CD4-positive, alpha-beta T cell treated with Interleukin-17A for 1 hour (primary cell): ENCODE measurements around the gene NEAT1.

Experiments used
- DNase-seq: peaks from one replicate; pipeline ENCODE4 v3.0.0-alpha.2; 2020

The NEAT1 gene

DNA sequence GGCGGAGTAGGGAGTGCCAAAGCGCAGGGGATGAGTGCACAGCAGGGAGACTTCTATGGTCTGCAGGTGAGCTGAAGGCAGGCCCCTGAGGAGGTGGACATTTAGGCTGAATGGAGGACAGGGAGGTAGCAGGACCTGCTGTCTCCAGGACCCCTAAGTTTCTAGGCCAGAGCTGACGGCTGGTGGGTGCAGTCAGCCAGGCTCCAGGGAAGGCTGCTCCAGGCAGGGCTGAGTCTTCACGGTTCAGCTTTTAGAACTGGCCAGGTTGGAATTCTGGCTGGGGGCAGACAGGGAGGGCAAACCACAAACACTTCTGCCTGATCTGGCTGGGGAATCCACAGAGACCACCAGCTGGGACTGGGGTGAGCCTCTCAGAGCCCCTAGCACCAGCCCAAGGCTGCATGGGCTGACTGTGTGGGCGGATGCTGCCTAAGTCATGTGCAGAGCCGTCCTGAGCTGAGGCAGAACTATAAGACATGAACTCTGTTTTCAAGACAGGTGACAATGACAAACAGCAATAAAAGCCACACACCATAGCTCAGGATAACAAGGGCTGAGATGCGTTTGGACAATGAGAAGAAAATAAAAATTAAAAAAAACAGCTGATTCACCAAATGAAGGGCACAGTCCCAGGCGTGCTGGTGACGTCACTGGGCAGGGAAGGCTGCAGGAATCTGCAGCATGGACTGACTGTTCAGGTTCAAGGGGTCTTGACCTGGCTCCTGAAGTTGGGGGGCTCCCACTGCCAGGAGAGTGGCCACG, 65.9 kb downstream of the NEAT1 start:
- no peak for DNase-seq

DNA sequence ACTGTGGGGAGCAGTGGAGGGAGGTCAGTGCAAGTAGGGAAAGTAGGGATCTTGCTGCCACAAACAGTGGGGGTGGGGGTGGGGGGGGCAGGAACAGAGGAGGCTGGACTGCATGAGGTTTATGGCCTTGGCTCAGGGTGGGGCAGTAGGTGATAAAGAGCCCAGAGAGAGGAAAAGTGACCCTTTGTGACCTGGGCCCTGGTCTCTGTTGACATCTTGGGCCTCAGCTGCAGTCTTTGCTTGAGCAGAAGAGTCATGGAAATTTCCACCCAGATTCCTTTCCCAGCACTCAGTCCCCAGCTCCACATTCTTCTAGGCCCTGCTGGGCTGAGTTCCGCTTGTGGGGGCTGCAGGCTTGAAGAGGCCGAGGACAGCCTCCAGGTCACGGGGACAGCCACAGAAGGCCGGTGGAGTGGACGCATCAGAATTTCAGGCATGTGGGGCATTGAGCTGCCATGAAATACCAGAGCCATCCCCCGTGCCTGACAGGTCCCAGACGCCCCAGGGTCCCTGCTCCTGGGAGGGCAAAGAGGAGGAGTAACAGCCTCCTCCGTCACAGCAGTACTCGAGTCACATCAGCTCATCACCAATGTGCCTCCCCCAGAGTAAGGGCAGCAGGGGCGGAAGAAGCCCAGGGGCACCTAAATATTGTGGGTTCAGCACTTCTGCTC, 66.6 kb downstream of the NEAT1 start:
- DNase-seq = no peak

DNA sequence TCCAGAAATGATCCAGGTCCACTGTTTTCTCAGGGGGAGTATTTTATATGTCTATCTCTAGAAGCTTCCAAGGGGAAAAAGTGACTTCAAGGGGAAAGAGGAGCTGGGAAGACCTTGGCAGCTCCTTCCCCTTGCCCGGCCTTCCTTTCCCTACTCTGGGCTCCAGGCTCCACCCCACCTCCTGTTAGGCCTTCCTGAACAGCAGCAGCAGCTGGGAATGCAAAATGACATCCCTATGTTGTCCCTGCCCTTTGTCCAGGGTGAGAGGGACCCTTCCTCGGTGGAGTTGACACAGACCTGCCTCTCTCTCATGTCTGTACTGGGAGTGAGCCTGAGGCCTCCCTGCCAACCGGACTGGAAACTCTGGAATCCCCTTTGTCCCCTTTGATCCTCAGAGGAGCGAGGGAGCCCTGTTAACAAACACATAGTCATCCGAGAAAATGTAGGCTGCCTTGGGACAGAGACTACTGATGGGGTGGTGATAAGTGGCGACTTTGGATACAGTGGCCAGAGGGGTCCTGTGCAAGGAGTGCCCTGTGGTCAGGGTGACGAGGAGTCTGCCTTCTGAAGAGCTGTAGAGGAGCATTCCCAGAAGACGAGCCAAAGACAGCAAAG, 67.2 kb downstream of the NEAT1 start:
- no peak for DNase-seq

DNA sequence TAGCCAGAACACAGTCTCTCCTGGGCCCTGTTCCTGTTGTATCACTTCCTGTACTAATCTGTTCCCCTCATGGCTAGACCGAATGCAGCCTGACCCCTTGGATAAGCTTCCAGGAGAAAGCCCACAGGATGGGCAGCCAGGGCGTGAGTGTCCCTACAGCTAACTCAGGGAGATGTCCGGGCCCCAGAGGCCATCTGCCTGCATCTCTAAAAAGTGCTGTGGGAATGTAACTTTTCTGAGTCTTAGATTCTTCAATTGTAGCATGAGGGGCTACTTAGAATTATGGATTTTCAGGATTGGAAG, 68.5 kb downstream of the NEAT1 start:
- DNase-seq = no peak

DNA sequence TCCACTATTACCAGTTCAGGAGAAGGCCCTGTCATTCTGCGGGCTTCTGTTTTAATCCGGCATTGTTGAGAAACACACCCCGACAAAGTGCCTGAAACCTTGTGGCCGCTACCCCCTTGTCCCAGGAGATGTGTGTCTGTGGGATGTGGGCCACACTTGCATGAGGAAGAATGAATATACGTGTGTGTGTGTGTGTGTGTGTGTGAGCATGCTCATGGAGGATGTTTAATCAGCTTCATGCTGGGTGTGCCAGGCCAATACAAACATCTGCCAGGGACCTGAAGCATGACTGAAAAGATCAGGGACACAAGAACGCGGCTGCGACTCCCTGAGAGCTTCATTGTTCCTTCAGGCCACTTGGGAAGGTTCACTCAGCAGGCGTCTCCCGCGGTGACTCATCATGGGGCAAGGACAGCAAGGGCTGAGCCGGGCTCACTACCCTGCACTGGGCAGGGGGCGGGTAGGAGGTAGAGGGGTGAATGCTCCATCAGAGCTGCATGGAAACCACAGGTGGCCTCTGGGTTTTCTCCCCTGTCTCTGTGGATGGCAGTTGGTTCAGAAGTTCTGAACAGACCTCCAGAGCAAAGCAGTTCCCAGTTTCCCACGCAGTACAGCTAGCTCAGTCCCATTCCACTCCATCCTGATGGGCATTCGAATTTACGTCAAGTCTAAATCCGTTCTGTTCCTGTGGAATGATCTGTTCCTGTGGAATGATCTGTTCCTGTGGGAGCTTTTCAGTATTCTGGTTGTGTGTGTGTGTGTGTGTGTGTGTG, 69.2 kb downstream of the NEAT1 start:
- DNase-seq = no peak

DNA sequence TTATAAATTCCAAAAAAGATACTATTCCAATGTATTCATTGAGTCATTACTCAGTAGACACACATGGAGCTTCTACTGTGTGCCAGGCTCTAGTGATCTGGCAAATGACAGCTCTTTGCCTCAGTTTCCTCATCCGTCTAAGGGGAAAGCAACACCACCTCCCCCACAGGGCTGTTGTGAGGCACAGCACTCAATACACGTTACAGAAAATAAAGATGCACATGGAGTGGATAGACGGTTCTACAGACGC, 69.7 kb downstream of the NEAT1 start:
- no peak for DNase-seq

DNA sequence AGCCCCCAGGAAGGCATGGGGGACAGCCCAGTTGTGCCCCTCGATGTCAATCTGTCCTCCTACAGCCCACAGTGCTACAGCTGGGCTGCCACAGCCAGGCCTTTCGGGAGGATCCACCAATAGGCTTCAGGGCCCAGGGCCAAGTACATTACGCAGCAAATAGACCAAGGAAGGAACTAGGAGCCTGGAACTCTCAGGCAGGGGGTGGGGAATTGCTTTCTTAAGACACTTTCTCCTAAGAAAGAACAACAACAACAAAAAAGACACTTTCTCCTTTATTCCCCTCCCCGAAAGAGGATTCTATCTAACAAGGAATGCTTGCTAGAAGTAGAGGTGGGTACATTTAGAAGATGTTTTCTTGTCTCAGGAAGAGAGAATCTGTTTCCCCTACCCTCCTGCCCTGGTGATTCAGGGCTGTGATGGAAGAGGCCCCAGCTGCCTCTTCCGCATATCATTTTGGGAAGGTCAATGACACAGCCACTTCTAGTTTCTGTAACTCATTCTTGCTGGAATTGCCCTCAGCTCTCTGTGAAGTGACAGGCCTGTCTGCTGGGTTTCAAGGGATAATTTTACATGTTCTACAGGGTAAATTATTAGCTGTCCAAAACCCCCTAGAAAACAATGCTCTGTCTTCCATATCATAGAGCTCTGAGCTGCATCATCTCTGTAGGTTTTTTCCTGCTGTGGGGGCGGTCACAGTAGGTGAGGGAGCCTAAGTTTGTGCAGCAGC, 70.2 kb downstream of the NEAT1 start:
- no peak for DNase-seq

DNA sequence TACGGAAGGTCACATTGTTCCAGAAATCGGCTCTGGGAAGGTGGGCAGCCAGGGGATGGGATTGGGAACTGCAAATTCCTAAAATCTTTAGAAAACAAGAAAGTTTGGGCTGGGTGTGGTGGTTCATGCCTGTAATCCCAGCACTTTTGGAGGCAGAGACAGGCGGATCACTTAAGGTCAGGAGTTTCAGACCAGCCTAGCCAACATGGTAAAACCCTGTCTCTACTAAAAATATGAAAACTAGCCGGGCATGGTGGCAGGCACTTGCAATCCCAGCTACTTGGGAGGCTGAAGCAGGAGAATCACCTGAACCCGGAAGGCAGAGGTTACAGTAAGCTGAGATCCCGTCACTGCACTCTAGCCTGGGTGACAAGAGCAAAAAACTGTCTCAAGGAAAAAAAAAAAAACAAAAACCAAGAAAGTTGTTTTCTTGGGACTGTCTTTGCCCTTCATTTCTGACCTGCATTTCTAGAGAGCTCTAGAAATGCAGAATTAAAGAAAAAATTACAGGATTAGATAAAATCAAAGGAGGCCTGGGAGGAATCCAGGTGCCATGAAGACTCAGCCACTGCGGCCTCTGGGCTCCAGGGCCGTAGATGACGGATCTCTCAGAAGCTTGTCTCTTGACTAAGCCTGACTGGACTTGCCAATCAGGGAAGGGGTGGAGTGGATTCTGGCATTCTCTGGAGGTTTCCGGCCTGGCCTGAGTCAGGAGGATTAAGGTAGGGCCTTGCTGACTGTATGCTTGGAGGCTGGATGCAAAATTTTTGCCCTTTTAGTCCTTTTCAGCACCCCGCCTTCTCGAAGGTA, 71.0 kb downstream of the NEAT1 start:
- DNase-seq = no peak
